Adrenal gland (tissue), 12 donors: ENCODE measurements around the gene CAMK1D. TPM values are rescaled to one million over a fixed set of nuclear protein-coding genes. Genes with fewer than 3 reads are reported as not detected.
"Not testable (repeated sequence)": the region's sequence is repeated elsewhere in the genome, so short reads cannot be mapped to it uniquely, and the experiment has no call there.

Source experiments
- DNase-seq, 7 donors: peaks; one replicate each; pipeline ENCODE4 v3.0.0-alpha.2; 2019 to 2020
- H3K27ac ChIP-seq, 5 donors: fragments of 200-600 bp; sonication (generic) in 4 of 5; 1 replicate in 3 of 5; 2 replicates in 2 of 5; pipeline versions ENCODE4 v1.5.1 to v1.8.0; 2016 to 2020; ENCODE audit warnings: mild to moderate bottlenecking in 1 of 5
- H3K27me3 ChIP-seq: fragments of 200-600 bp; 2 replicates; pipeline ENCODE4 v1.8.0; 2021
- H3K36me3 ChIP-seq, 2 donors: fragments of 200-600 bp; replicated peaks in 1 of 2; 1 replicate in 1 of 2; 2 replicates in 1 of 2; pipeline versions ENCODE4 v1.5.1 to v1.8.0; 2018 to 2022
- H3K4me1 ChIP-seq, 2 donors: fragments of 200-600 bp; replicated peaks in 1 of 2; 1 replicate in 1 of 2; 2 replicates in 1 of 2; pipeline versions ENCODE4 v1.5.1 to v1.8.0; 2018 to 2021
- H3K4me3 ChIP-seq, 4 donors: fragments of 200-600 bp; sonication (generic) in 3 of 4; one replicate each; pipeline ENCODE4 v1.5.1; 2016 to 2018
- H3K9me3 ChIP-seq, 3 donors: fragments of 200-600 bp; sonication (generic) in 1 of 3; replicated peaks in 1 of 3; 1 replicate in 2 of 3; 2 replicates in 1 of 3; pipeline versions ENCODE4 v1.5.1 to v1.8.0; 2016 to 2021
- CTCF ChIP-seq, 6 experiments: fragments of 450-650 bp in 4 of 6; fragments of 200-600 bp in 2 of 6; sonication (generic) in 1 of 6; IDR thresholded peaks; 1 replicate in 5 of 6; 2 replicates in 1 of 6; pipeline versions ENCODE4 v1.5.1 to v1.8.0; 2016 to 2021; ENCODE audit warnings: antibody characterized with exemption in 6 of 6, mild to moderate bottlenecking in 2 of 6, moderate library complexity in 1 of 6
- POLR2A ChIP-seq, 2 donors: fragments of 450-650 bp; IDR thresholded peaks; one replicate each; pipeline ENCODE4 v1.6.1; 2017; ENCODE audit warnings: antibody characterized with exemption in 2 of 2, mild to moderate bottlenecking in 2 of 2, moderate library complexity in 1 of 2
- WGBS, 4 donors: extraction: QIAGEN DNeasy Blood & Tissue Kit in 2 of 4; methylation state at CpG; one replicate each; pipeline versions ENCODE4 v1.1.5 to v1.1.7; 2013 to 2017; 5-methylcytosine and 5-hydroxymethylcytosine counted together
- intact Hi-C, 2 donors: fragments of 100-400 bp; cut with DNase I; formaldehyde crosslinking; loops; one replicate each; pipeline versions ENCODE4 v1.14.1 to v1.15.0; 2022 to 2023
- polyA plus RNA-seq, 3 donors: library from polyadenylated mRNA; stranded (reverse); fragments of 200-250 nt in 2 of 3; fragments of 350-450 nt in 1 of 3; fragmentation: Illumina TruSeq in 1 of 3; extraction: RNeasy Lipid Tissue Mini Kit (QIAGEN cat#74804) in 1 of 3; gene quantifications; one replicate each; pipeline ENCODE4 v1.2.3, GENCODE V29; 2013 to 2014
- total RNA-seq, 9 donors: library from RNA; depleted of rRNA in 4 of 9; stranded (reverse); fragments of >200 nt in 4 of 9; fragments of 120-200 nt in 1 of 9; fragmentation: NEBNext Ultra II Directional in 1 of 9; extraction: Animal tissue kit (Norgen Biotek cat#: 25700) in 1 of 9; gene quantifications; one replicate each; pipeline versions ENCODE4 v1.1.0 to v1.2.4, GENCODE V29; 2013 to 2023
- donor health status: healthy with polysubstance abuse.
- donor health status: Bipolar disorder and iron deficiency.
- donor health status: DM: yes; HTN: yes; CAD: no.
- donor health status: DM: no; HTN: no; CAD: no.
- donor health status: DM: no; HTN: no; CAD: no.
- donor health status: DM: yes; HTN: yes; CAD: no.

CAMK1D gene
- total and polyA plus RNA-seq, 12 donors = 2.3 to 9.4 (median 6.5) TPM

- no peak overlapping the region for H3K27ac ChIP-seq
- no peaks in the 10 kb centered on the region for H3K9me3 ChIP-seq
- no peak for DNase-seq
- no peak overlapping the region for H3K4me3 ChIP-seq
- 82 to 88% (median 86%) methylated on average over 16 of the region's 16 CpGs for WGBS, 4 donors
- no peaks in the 10 kb centered on the region for H3K36me3 ChIP-seq
- TF ChIP-seq CTCF (IDR thresholded peaks at IDR 0.05) = no peak
- TF ChIP-seq POLR2A (IDR thresholded peaks at IDR 0.05) = no peak
- H3K27me3 ChIP-seq = no peaks in the 10 kb centered on the region
- no peaks in the 10 kb centered on the region for H3K4me1 ChIP-seq
- intact Hi-C loops = no loop called here
Measured at GRCh38 chr10:12438919-12439692, 89.8 kb downstream of the CAMK1D start.

- H3K36me3 ChIP-seq, H3K27ac ChIP-seq, H3K4me3 ChIP-seq, DNase-seq, H3K27me3 ChIP-seq, H3K4me1 ChIP-seq, intact Hi-C loops, H3K9me3 ChIP-seq: not testable (repeated sequence)
- WGBS, 4 donors = 93 to 96% (median 94%) methylated on average over 6 of the region's 6 CpGs
Measured at GRCh38 chr10:12439767-12440166, 90.4 kb downstream of the CAMK1D start.

- H3K4me1 ChIP-seq = peaks cover 8 to 15% of the 10 kb centered on the region in 2 donors
- DNase-seq = no peak
- TF ChIP-seq POLR2A (IDR thresholded peaks at IDR 0.05) (no peak), CTCF (IDR thresholded peaks at IDR 0.05) (no peak)
- intact Hi-C loops = no loop called here
- WGBS, 4 donors = 91 to 96% (median 94%) methylated on average over 8 of the region's 8 CpGs
- H3K27me3 ChIP-seq = no peaks in the 10 kb centered on the region
- H3K9me3 ChIP-seq = no peaks in the 10 kb centered on the region
- H3K4me3 ChIP-seq = no peak overlapping the region
- no peaks in the 10 kb centered on the region for H3K36me3 ChIP-seq
- H3K27ac ChIP-seq = no peak overlapping the region
Measured at GRCh38 chr10:12443026-12443425, 93.7 kb downstream of the CAMK1D start.

- intact Hi-C loops = no loop called here
- peak in 1 of 7 donors; percentile 14 for DNase-seq
- no peaks in the 10 kb centered on the region for H3K27me3 ChIP-seq
- H3K9me3 ChIP-seq = no peaks in the 10 kb centered on the region
- no peak overlapping the region for H3K4me3 ChIP-seq
- no peaks in the 10 kb centered on the region for H3K36me3 ChIP-seq
- WGBS, 4 donors = 55 to 65% (median 62%) methylated on average over 6 of the region's 6 CpGs
- TF ChIP-seq CTCF (IDR thresholded peaks at IDR 0.05) (no peak), POLR2A (IDR thresholded peaks at IDR 0.05) (no peak)
- H3K27ac ChIP-seq = no peak overlapping the region
- H3K4me1 ChIP-seq = peaks cover 8 to 15% of the 10 kb centered on the region in 2 donors
Measured at GRCh38 chr10:12444981-12445700, 95.8 kb downstream of the CAMK1D start.
